ENCODE measurements around the gene ZNF205.
A peak's percentile ranks its signal among the peaks of the same experiment; 100 is the strongest.
"Not testable (repeated sequence)": the region's sequence is repeated elsewhere in the genome, so short reads cannot be mapped to it uniquely, and the experiment has no call there.

The ZNF205 gene

DNA sequence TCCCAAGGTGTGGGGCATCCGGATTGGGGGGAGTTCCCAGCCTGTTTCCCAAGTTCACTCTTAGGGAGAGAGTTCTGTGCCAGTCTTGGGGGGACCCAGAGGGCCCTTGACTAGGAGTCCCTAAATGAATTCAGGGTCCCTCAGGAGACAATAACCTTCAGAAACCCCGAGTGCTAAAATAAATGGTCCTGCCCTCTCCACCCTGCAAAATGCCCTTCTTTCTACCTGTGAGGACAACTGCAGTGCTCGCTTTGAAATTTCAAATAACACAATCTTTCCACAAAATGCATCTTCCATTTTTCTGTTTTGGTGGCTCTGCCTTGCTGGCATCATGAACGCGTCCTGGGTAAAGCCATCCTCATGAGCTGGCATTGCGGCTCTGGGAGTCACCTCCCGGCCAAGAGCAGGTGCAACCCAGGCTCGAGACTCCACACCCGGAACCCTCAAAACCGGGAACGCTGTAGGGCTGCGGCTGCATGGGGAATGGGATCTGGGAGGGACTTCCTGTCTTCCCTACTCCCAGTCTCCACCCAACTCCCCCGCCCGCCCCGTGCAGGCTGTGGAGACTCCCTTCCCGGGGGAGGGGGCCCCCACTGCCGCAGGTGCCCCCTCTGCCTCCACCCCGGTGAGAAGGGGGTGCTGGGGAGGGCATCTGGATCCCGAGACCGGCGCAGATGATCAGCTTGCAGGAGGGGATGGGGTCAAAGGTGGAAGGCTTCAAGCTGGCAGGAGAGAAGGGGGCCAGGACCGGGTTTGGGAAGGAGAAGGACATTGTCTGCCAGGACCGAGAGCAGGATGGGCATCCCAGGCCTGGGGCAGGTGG lies at the start of gene ZNF205:
Gene ZNF205, plus strand, starts transcription at position 529 of the 823 bp plus-strand sequence. CDS start 845 bp downstream, outside the sequence.
- DNase-seq (ENCODE audit: low spot score) = peak; percentile 77

DNA sequence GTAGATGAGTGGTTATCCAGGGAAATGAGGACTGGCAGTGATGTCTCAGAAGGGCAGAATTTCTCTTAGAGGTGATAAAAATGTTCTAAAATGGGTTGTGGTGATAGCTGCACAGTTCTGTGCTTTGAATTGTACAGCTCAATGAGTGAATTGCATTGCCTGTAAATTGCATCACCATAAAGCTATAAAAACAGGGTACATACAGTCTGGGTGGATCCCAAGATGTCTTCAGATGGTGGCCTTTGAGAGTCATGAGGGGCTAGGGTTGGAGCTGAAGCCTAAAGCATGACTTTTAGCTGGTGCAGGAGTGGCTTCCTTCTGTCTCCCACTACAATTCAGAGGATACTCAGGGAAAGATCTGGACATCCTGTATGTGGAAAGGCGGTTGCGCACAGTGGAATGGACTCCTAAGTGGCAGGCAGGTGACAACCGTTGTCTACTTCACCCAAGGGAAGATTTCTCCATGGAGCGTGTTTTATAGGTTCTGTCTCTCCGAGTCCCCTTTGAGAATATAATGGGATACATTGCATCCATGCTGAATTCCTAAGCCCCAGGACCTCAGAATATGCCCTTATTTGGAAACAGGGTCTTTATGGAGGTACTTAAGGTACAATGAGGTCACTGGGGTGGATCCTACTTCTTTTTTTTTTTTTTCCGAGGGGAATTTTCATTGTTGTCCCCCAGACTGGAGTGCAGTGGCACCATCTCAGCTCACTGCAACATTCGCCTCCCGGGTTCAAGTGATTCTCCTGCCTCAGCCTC lies 48.6 kb upstream of the ZNF205 start:
- peak; percentile 8 for DNase-seq (ENCODE audit: low spot score)

DNA sequence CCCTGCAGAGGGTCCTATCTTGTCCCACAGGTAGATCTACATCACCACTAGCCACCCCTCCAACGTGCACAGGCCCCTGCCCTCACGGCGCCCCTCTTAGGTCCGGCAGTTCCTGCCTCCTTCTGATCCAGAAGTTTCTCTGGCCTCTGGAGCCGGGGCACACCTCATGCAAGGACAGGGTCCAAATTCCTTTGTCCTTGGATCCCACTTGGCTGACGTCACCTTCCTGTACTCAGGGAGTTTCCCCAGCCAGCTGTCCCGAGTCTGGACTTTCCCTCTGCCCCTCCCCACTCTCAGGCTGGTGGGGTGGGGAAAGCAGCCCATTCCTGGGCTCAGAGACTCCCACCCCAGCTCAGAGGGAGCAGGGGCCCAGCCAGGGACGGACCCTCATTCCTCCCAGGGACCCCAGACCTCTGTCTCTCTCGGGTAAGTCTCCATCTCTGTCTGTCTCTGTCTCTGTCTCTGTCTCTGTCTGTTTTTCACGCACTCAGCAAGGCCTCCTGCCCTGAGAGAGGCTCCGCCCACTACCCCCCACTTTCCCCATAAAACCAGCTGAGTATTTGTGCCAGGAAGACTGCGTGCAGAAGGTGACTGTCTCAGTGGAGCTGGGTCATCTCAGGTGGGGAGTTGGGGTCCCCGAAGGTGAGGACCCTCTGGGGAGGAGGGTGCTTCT lies 47.2 kb upstream of the ZNF205 start, which contains the start of gene IL32:
Gene IL32, plus strand, starts transcription at position 572 of the 673 bp plus-strand sequence. CDS start 172 bp downstream, outside the sequence.
- peak; percentile 58 for DNase-seq (ENCODE audit: low spot score)

DNA sequence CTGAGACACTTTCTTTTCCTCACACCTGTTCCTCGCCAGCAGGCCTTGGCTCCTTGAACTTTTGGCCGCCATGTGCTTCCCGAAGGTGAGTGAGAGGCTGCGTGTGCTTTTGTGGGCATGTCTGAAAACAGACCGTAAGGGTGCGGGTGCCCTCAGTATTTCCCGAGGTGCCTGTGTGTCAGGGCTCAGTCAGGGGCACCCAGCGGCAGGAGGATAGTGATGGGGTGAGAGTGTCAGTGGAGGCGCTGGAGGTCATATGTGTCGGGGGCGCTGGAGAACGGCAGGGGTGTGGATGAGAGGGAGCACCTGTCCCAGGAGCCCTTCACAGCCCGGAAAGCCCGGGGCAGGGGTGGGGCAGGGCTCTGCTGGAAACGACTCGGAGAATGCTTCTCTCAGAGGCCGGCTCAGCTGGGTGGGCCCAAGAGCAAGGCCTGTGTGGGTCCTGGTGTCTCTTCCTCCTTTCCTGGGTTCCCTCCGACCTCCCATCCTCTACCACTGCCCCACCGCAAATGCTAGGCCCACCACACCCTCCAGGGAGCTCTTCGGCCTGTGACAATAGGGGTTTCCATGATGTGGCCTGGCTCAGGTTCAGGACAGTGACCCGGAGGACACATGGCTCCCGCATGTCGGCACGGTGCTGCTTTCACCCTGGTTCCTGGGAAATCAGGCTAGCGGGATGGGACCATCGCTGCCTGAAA lies 46.5 kb upstream of the ZNF205 start:
- DNase-seq (ENCODE audit: low spot score) = no peak

DNA sequence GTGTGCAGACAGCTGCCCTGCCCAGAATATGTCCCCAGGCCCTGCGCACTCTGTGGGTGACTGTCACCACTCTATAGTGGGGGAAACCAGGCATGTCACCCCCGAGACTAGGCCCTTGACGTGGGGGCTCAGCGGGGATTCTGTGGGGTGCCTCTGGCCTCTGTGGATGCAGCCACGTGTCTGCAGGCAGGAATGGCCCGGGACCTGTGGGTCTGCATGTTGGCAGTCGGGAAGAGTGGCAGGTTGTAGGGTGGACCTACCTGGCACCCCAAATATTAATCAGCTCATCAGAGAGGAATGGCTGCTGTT lies 46.0 kb upstream of the ZNF205 start:
- no peak for DNase-seq (ENCODE audit: low spot score)

DNA sequence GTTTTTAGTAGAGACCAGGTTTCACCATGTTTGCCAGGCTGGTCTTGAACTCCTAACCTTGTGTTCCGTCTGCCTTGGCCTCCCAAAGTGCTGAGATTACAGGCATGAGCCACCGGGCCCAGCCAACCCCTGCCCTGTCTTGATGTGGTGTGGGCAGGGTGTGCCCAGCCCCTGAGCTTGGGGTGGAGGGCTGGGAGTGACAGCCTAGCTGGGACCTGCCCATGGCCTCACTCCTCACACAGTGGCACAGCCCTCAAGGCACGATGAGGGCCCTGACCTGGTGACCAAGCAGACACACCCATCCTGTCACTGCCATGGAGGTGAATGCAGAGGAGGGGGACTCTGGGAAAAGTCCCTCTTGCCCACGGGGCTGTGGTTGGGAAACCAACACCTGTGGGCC lies 43.9 kb upstream of the ZNF205 start:
- DNase-seq (ENCODE audit: low spot score) = no peak

DNA sequence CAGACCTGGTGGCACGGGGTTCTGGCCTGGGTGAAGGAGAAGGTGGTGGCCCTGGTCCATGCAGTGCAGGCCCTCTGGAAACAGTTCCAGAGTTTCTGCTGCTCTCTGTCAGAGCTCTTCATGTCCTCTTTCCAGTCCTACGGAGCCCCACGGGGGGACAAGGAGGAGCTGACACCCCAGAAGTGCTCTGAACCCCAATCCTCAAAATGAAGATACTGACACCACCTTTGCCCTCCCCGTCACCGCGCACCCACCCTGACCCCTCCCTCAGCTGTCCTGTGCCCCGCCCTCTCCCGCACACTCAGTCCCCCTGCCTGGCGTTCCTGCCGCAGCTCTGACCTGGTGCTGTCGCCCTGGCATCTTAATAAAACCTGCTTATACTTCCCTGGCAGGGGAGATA lies 43.2 kb upstream of the ZNF205 start:
- not testable (repeated sequence) for DNase-seq (ENCODE audit: low spot score)

DNA sequence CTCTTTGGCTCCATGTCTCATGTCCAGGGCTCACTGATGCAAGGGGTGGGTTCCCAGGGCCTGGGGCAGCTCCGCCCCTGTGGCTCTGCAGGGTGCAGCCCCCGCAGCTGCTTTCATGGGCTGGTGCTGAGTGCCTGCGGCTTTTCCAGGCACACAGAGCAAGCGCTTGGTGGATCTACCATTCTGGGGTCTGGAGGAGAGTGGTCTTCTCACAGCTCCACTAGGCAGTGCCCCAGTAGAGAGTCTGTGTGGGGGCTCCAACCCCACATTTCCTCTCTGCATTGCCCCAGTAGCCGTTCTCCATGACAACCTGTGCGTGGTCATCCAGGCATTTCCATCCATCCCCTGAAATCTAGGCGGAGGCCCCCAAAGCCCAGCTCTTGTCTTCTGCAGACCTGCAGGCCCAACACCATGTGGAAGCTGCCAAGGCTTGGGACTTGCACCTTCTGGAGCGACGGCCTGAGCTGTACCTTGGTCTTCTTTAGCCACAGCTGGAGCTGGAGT lies 41.7 kb upstream of the ZNF205 start:
- no peak for DNase-seq (ENCODE audit: low spot score)

DNA sequence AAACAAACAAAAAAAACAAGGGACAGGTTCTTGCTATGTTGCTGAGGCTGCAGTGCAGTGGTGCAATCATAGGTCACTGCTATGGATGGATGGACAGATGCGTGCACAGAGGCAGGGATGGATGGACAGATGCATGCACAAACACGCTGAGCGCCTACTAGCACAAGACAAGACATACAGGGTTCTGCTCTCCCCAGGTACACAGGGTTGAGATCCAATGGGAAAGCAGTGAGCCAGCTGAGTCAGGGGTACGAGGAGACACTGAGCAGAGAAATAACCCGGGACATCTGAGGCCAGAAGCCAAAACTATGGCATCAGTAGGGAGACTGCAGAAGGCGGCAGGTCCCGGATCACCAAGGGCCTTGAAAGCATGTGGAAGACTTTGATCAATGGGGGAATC lies 40.7 kb upstream of the ZNF205 start:
- DNase-seq (ENCODE audit: low spot score) = no peak

DNA sequence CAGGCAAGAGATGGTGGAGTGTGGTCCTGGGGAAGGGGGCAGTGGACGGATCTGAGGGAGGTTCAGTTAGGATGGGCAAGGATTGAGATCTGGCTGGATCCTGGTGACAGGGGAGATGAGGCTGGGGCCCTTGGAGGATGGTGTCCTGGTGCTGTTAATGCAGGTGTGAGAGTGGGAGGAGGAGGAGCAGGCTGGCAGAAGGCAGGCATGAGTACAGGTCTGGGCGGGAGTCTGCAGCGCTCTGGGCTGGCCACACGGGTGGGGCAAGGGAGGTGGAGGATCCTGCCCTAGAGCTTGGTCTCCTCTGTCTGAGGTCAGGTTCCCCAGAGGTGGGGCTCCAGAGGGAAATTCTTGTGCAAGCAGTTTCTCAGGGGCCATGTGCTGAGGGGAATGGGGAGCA lies 40.2 kb upstream of the ZNF205 start:
- DNase-seq (ENCODE audit: low spot score) = not testable (repeated sequence)

DNA sequence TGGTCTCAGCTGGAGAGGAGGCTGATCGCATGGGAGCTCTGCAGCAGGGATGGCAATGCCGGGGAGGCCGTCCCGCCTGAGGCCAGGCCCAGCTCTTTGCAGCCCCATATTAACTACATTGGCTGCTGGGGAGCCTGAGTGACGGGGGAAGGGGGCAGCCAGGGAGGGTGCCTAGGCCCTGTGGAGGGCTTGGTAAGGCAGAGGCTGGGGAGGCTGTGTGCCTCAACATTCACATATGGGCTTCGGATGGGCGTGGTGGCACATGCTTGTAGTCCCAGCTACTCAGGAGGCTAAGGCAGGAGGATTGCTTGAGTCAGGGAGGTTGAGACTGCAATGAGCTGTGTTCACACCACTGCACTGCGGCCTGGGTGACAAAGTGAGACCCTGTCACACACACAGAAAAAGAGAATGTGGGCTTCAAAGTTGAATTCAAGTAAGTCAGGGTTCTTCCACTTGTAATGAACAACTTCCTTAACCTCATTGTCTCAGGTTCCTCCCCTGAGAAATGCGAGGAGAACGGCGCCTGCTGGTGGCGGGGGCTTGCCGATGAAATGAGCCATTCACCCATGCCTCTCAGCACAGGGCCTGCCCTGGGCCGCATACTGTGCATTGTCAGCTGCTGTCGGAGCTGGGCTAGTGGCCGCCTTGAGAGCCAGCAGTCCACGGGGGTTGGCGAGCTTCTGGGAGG lies 39.7 kb upstream of the ZNF205 start:
- not testable (repeated sequence) for DNase-seq (ENCODE audit: low spot score)

DNA sequence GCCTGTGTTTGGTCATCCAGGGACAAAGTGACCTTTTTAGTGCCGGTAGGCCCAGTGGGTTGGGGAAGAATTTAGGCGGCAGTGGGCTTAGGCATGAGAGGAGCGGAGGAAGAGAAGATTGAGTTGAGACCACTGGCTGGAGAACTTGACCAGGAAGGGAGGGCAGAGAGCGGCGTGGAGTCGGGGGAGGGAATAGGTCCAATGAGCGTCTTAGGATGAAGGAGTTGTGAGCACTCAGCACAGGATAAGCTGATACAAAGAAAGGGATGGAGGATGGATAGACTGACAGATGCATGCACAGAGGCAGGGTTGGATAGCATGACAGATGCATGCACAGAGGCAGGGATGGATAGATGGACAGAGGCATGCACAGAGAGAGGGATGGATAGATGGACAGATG lies 38.9 kb upstream of the ZNF205 start:
- no peak for DNase-seq (ENCODE audit: low spot score)

DNA sequence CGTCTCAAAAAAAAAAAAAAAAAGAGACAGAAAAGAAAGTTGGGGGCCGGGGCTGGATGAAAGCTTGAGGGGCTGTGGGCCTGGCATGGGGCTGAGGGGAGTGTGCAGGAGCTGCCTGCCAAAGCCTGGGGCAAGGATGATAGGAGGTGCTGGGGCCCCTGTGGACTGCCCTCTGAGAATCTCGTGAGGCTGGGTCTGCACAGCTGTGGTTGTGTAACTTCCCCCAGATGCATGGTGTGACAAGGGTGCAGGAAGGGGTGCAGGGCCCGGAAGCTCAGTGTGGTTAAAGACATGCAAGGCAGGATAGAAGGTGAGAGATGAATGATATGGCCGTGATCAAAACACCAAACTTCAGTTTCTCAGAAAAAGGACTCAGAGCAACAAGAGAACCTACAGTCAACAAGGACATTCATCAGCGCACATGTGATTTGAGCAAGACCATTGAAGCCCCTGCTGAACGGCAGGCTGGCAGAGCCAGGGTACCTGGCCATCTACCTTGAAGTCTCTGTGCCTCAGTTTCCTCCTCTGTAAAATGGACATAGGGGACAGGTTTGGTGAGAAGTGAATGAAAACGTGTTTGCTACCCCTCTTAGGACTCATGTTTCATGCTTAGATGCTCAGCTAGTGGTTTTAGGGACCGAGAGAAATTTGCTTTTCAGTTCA lies 37.4 kb upstream of the ZNF205 start:
- DNase-seq (ENCODE audit: low spot score) = no peak

DNA sequence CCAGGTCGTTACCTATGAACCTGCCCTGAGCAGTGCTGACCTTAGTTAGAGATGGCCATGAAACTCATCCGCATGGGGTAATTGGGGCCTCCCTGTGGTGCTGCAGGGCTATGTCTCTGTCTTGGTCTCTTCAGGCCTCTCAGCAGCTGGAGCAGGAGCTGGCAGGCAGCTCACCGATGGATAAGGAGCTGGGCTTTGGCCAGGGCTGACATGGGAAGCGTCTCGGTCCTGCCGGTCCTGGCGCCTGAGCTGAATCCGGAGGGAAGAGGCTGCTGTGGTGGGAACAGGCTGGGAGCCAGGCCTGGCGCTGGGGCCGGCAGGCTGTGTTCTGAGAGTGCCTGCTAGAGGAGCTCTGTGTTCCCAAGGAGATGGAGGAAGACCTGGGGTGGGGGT lies 36.9 kb upstream of the ZNF205 start:
- no peak for DNase-seq (ENCODE audit: low spot score)

DNA sequence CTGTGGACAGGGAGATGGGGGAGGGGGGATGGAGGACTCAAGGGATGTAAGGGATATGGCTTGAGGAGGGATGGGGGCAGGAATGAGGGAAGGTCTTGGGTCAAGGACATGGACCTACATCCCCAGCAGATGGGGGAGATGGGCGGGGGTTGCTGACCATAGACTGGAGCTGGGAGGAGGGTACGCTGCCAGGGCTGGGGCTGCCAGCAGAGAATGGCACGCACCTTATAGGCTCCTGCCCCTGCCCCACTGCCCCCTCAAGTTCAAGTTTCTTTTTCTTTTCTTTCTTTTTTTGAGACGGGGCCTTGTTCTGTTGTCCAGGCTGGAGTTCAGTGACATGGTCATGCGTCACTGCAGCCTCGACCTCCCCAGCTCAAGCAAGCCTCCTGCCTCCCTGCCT lies 36.4 kb upstream of the ZNF205 start:
- not testable (repeated sequence) for DNase-seq (ENCODE audit: low spot score)

DNA sequence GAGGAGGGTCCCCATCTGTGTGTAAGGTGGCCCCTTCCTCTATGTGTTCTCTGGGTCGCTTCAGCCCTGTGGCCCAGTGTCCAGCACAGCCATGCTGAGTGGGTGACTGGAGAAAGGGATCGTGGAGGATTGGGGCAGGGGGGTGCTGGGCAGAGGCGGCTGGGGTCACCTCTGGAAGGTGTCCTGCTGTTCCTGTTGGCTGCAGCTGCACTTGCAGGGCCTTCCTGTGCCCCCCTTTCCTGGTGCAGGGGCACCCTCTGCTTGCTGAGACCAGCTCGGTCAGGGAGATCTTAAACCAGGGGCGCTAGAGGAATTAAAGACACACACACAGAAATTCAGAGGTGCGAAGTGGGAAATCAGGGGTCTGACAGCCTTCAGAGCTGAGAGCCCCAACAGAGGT lies 35.8 kb upstream of the ZNF205 start:
- no peak for DNase-seq (ENCODE audit: low spot score)

DNA sequence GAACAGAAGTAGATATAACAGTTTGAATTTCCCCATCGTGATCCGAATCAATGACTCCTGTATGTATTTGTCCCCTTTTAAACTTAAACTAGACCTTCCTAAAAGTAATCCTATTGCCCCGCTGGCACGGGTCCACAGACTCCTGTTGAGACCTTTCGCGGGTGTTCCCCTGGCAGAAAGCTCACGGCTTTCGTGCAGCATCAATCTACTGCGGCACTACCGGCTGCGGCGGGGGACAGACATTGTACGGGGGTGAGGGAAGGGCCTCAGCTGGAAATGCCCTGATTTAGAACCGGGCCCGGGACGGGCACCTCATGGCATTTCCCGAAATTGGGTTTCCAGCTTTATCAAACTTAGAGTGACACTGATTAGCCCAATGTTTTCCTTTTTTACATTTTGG lies 32.4 kb upstream of the ZNF205 start:
- no peak for DNase-seq (ENCODE audit: low spot score)

DNA sequence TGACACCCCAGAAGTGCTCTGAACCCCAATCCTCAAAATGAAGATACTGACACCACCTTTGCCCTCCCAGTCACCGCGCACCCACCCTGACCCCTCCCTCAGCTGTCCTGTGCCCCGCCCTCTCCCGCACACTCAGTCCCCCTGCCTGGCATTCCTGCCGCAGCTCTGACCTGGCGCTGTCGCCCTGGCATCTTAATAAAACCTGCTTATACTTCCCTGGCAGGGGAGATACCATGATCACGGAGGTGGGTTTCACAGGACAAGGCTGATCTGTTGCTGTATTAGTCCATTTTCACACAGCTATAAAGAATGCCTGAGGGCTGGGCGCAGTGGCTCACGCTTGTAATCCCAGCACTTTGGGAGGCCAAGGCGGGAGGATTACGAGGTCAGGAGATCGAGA lies 30.4 kb upstream of the ZNF205 start:
- not testable (repeated sequence) for DNase-seq (ENCODE audit: low spot score)

DNA sequence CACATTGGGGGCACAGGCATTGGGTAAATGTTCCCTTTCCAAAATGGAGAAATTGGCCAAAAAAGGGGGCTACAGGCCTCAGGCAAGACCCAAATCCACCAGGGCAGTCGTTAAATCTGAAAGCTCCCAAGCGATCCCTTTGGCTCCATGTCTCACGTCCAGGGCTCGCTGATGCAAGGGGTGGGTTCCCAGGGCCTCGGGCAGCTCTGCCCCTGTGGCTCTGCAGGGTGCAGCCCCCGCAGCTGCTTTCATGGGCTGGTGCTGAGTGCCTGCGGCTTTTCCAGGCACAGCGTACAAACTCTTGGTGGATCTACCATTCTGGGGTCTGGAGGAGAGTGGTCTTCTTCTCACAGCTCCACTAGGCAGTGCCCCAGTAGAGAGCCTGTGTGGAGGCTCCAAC lies 29.0 kb upstream of the ZNF205 start:
- DNase-seq (ENCODE audit: low spot score) = not testable (repeated sequence)

DNA sequence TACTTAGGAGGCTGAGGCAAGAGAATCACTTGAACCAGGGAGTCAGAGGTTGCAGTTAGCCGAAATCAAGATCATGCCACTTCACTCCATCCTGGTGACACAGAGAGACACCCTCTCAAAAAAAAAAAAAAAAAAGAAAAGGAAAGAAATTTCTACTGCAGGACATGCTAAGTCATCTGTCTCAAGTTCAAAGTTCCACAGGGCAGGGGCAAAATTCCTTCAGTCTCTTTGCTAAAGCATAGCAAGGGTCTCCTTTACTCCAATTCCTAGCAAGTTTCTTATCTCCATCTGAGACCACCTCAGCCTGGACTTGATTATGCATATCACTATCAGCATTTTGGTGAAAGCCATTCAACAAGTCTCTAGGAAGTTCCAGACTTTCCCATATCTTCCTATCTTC lies 27.9 kb upstream of the ZNF205 start:
- no peak for DNase-seq (ENCODE audit: low spot score)
